Endothelial cell of umbilical vein (primary cell): ENCODE measurements around the gene PCID2. TPM values are rescaled to one million over a fixed set of nuclear protein-coding genes. Genes with fewer than 3 reads are reported as not detected.

Experiments used
- BruUV-seq: library from RNA; stranded (reverse); fragments of 400-500 nt; replicated peaks from 2 replicates; lab custom pipeline; 2021; lab: Mats Ljungman, UMichigan
- CTCF ChIA-PET: fragments of 300-600, 350-600 bp; sonication (Branson Sonifier 250); formaldehyde crosslinking; loops from one replicate; lab custom pipeline; 2021; ENCODE audit warnings: antibody characterized with exemption, inconsistent platforms; lab: Charles Lee
- POLR2A ChIA-PET: fragments of 300-600, 350-600 bp; sonication (Branson Sonifier 250); formaldehyde crosslinking; loops from one replicate; lab custom pipeline; 2021; ENCODE audit warnings: antibody characterized with exemption, inconsistent platforms; lab: Charles Lee
- DNase-seq: peaks from one replicate; pipeline ENCODE4 v3.0.0-alpha.2; 2011; ENCODE audit warnings: low read depth, low spot score
- FAIRE-seq: peaks from 2 replicates; lab custom pipeline; 2011; peaks lifted over from hg19 to GRCh38; lab: Jason Lieb, UNC
- H2AFZ ChIP-seq: 2 replicates; pipeline ENCODE4 v1.6.0; 2012; ENCODE audit warnings: low read depth, low read length, control low read depth, inconsistent platforms
- H3K27ac ChIP-seq: 2 replicates; pipeline ENCODE4 v1.5.1; 2011; ENCODE audit warnings: low read depth, mild to moderate bottlenecking, control low read depth, low read length, moderate library complexity; ENCODE audit not compliant: insufficient read depth
- H3K27me3 ChIP-seq, 2 experiments: 2 replicates each; pipeline versions ENCODE4 v1.6.0 to v1.6.1; 2011; ENCODE audit warnings: low read length in 2 of 2, mixed read lengths in 1 of 2; ENCODE audit not compliant: control insufficient read depth in 2 of 2, insufficient read depth in 2 of 2
- H3K36me3 ChIP-seq, 2 experiments: 2 replicates in 1 of 2; 3 replicates in 1 of 2; pipeline ENCODE4 v1.5.1; 2011; ENCODE audit warnings: low read length in 2 of 2, mild to moderate bottlenecking in 1 of 2, moderate library complexity in 1 of 2; ENCODE audit not compliant: control insufficient read depth in 2 of 2, insufficient read depth in 2 of 2; ENCODE audit errors: extremely low read depth in 1 of 2
- H3K4me1 ChIP-seq: 3 replicates; pipeline ENCODE4 v1.5.1; 2011; ENCODE audit warnings: mild to moderate bottlenecking, low read length; ENCODE audit not compliant: control insufficient read depth, insufficient read depth; ENCODE audit errors: extremely low read depth
- H3K4me2 ChIP-seq: 2 replicates; pipeline ENCODE4 v1.6.1; 2011; ENCODE audit warnings: low read length, control low read depth, mixed read lengths; ENCODE audit not compliant: insufficient read depth
- H3K4me3 ChIP-seq, 3 experiments: fragments of 200-600 bp in 1 of 3; sonication (generic), shearing (Covaris generic) in 1 of 3; replicated peaks in 1 of 3; 2 replicates each; pipeline ENCODE4 v1.5.1; 2011 to 2016; ENCODE audit warnings: control low read depth in 3 of 3, low read length in 3 of 3, mild to moderate bottlenecking in 2 of 3, inconsistent platforms in 1 of 3, low read depth in 1 of 3, moderate library complexity in 1 of 3; ENCODE audit not compliant: insufficient read depth in 1 of 3
- H3K79me2 ChIP-seq: 2 replicates; pipeline ENCODE4 v1.6.0; 2012; ENCODE audit warnings: low read length, inconsistent platforms; ENCODE audit not compliant: control insufficient read depth, insufficient read depth
- H3K9ac ChIP-seq: replicated peaks from 2 replicates; pipeline ENCODE3; 2011; ENCODE audit warnings: low read length, control low read depth; ENCODE audit not compliant: insufficient read depth; ENCODE audit errors: extremely low read depth
- H3K9me1 ChIP-seq: replicated peaks from 3 replicates; pipeline ENCODE4 v1.6.0; 2011; ENCODE audit warnings: mild to moderate bottlenecking, low read length; ENCODE audit not compliant: control insufficient read depth, insufficient read depth; ENCODE audit errors: extremely low read depth
- H3K9me3 ChIP-seq: replicated peaks from 2 replicates; pipeline ENCODE4 v1.5.1; 2012; ENCODE audit warnings: low read length, inconsistent platforms; ENCODE audit not compliant: control insufficient read depth, insufficient read depth
- H4K20me1 ChIP-seq: replicated peaks from 2 replicates; pipeline ENCODE3; 2011; ENCODE audit warnings: mild to moderate bottlenecking, low read length; ENCODE audit not compliant: control insufficient read depth, insufficient read depth; ENCODE audit errors: extremely low read depth
- CTCF ChIP-seq, 2 donors: IDR thresholded peaks; 1 replicate in 1 of 2; 2 replicates in 1 of 2; pipeline ENCODE4 v1.5.1; 2011; ENCODE audit warnings: low read length in 2 of 2, mild to moderate bottlenecking in 2 of 2, moderate library complexity in 2 of 2, control low read depth in 1 of 2, inconsistent platforms in 1 of 2, low read depth in 1 of 2; ENCODE audit not compliant: insufficient read depth in 1 of 2; ENCODE audit errors: extremely low read depth in 1 of 2
- EZH2 ChIP-seq: IDR thresholded peaks from 2 replicates; pipeline ENCODE4 v1.6.1; 2012; ENCODE audit warnings: borderline replicate concordance, low read depth, mild to moderate bottlenecking, moderate library complexity, low read length, inconsistent platforms; ENCODE audit not compliant: severe bottlenecking
- FOS ChIP-seq: IDR thresholded peaks from 2 replicates; pipeline ENCODE4 v1.6.1; 2011; ENCODE audit warnings: mild to moderate bottlenecking, low read length, moderate library complexity, borderline replicate concordance; ENCODE audit not compliant: insufficient read depth
- GATA2 ChIP-seq: IDR thresholded peaks from 2 replicates; pipeline ENCODE4 v1.7.0; 2011; ENCODE audit warnings: low read depth, mild to moderate bottlenecking, moderate library complexity, mixed read lengths, low read length; ENCODE audit not compliant: insufficient read length, insufficient read depth
- JUN ChIP-seq: IDR thresholded peaks from 2 replicates; pipeline ENCODE4 v1.6.1; 2011; ENCODE audit warnings: borderline replicate concordance, low read depth; ENCODE audit not compliant: insufficient read length, insufficient read depth
- MAX ChIP-seq: IDR thresholded peaks from 2 replicates; pipeline ENCODE4 v1.6.1; 2011; ENCODE audit not compliant: insufficient read depth, insufficient read length
- MYC ChIP-seq: IDR thresholded peaks from one replicate; pipeline ENCODE4 v1.6.1; 2011; ENCODE audit warnings: mild to moderate bottlenecking, low read depth, low read length
- POLR2A ChIP-seq: IDR thresholded peaks from 2 replicates; pipeline ENCODE4 v1.6.1; 2012; ENCODE audit warnings: low read depth, mild to moderate bottlenecking, control low read depth, low read length
- POLR2AphosphoS5 ChIP-seq: IDR thresholded peaks from 2 replicates; pipeline ENCODE4 v1.6.1; 2012; ENCODE audit warnings: low read depth, mild to moderate bottlenecking, control low read depth, low read length, moderate library complexity; ENCODE audit not compliant: insufficient read depth
- dilution Hi-C: fragments of 300-500 bp; cut with MboI; formaldehyde crosslinking; loops from one replicate; pipeline ENCODE4 v1.15.0; 2019; ENCODE audit warnings: low sequenced_read_pairs; ENCODE audit not compliant: extremely low pct_ligation_motif_present
- intact Hi-C: fragments of 100-400 bp; cut with micrococcal nuclease; formaldehyde crosslinking; loops from one replicate; pipeline ENCODE4 v1.10.0; 2022
- polyA plus RNA-seq, 4 experiments: library from polyadenylated mRNA; depleted of rRNA in 3 of 4; stranded (reverse) in 3 of 4; unstranded in 1 of 4; fragments of >200 nt; gene quantifications; 2 replicates each; pipeline versions ENCODE4 v1.2.1 to v1.2.3, GENCODE V29; 2011 to 2012; ENCODE audit warnings: missing spikeins in 1 of 4
- total RNA-seq: library from RNA; stranded (reverse); gene quantifications from 2 replicates; pipeline ENCODE4 v1.2.3, GENCODE V29; 2021

The PCID2 gene
- total and polyA plus RNA-seq, 2 donors (not counting 3 experiments of a cell fraction or from before 2014, with no cell fraction given) = 52.1 to 55.6 TPM

- TF ChIP-seq MYC (no peak), EZH2 (no peak), POLR2A (no peak), POLR2AphosphoS5 (no peak), JUN (no peak), GATA2 (no peak), FOS (no peak), CTCF (IDR thresholded peaks at IDR 0.05; ENCODE audit: extremely low read depth in 1 of 2, insufficient read depth in 1 of 2, low read depth in 1 of 2, low read length in 2 of 2) (no peak), MAX (no peak)
- no peak overlapping the region for H3K9ac ChIP-seq
- dilution Hi-C loops = no loop called here
- peaks cover 12 to 35% of the 10 kb centered on the region in 2 experiments for H3K36me3 ChIP-seq
- H3K9me3 ChIP-seq = no peaks in the 10 kb centered on the region
- no peaks in the 10 kb centered on the region for H3K27me3 ChIP-seq
- CTCF ChIA-PET = no interaction called here
- H3K4me1 ChIP-seq = no peaks in the 10 kb centered on the region
- BruUV-seq = no TSS peak
- POLR2A ChIA-PET = no interaction called here
- no peaks in the 10 kb centered on the region for H3K9me1 ChIP-seq
- no peaks in the 10 kb centered on the region for H4K20me1 ChIP-seq
- H3K4me3 ChIP-seq = no peak overlapping the region
- DNase-seq = no peak
- peaks cover 26% of the 10 kb centered on the region for H3K79me2 ChIP-seq
- intact Hi-C loops = no loop called here
- H2AFZ ChIP-seq = no peak overlapping the region
- no peak for FAIRE-seq
- H3K27ac ChIP-seq = no peak overlapping the region
- H3K4me2 ChIP-seq = no peak overlapping the region
Observed at GRCh38 chr13:113225515-113225914, 17.0 kb upstream of the PCID2 start.
